K562 treated with DMSO at 1 percent for 4 hours (cell line): Measurements from ENCODE around the gene CCDC146. TPM values are rescaled to one million over a fixed set of nuclear protein-coding genes. Genes with fewer than 3 reads are reported as not detected.

Source experiments
- total RNA-seq: library from RNA; unstranded; fragments of 300-600 nt; gene quantifications from 2 replicates; pipeline ENCODE4 v1.2.3, GENCODE V29; 2022; ENCODE audit not compliant: insufficient read depth

The CCDC146 gene
- 1.9 TPM in 1 of 2 replicates, not detected in the other for total RNA-seq

GRCh38 chr7:77121860-77122681 is at the start of gene CCDC146:
TSS of gene CCDC146 (plus strand) at chr7:77122615. CDS start at chr7:77167669, 45,054 bp downstream.

GRCh38 chr7:77199013-77199966 is 76.9 kb downstream of the CCDC146 start, which contains the start of gene FGL2:
TSS of gene FGL2 (minus strand) at chr7:77199819. CDS start at chr7:77199793, 26 bp downstream.

Other genes with a start within 250 kb of the CCDC146 start
- not detected in 2 replicates for gene SPDYE17, start 90.3 kb upstream of the CCDC146 start, total RNA-seq
- not detected in 2 replicates for gene SPDYE18, start 60.1 kb upstream of the CCDC146 start, total RNA-seq
- gene FGL2, start 77.2 kb downstream of the CCDC146 start, total RNA-seq = not detected in 2 replicates